ENCODE results near the gene MRPL22.

The MRPL22 gene

GRCh38 chr5:154916874-154917273, 24.0 kb upstream of the MRPL22 start:
- TF ChIP-seq POLR2AphosphoS5 (IDR thresholded peaks at IDR 0.05; ENCODE audit: low read depth, low read length) (no peak), TAF1 (IDR thresholded peaks at IDR 0.05; ENCODE audit: borderline replicate concordance, insufficient read depth, low read length) (no peak), REST (IDR thresholded peaks at IDR 0.05; ENCODE audit: insufficient read depth in 1 of 2, low read depth in 2 of 2, low read length in 2 of 2) (no peak), FOXP2 (optimal IDR thresholded peaks at IDR 0.05; ENCODE audit: borderline replicate concordance, extremely low read depth, extremely low read length, insufficient read depth) (no peak), SIN3A (IDR thresholded peaks at IDR 0.05; ENCODE audit: borderline replicate concordance, insufficient read depth, low read length) (no peak)

GRCh38 chr5:154917757-154918156, 23.1 kb upstream of the MRPL22 start:
- TF ChIP-seq REST (IDR thresholded peaks at IDR 0.05; ENCODE audit: insufficient read depth in 1 of 2, low read depth in 2 of 2, low read length in 2 of 2) (no peak), SIN3A (IDR thresholded peaks at IDR 0.05; ENCODE audit: borderline replicate concordance, insufficient read depth, low read length) (no peak)

GRCh38 chr5:154923441-154924430, 17.1 kb upstream of the MRPL22 start:
- TF ChIP-seq REST (IDR thresholded peaks at IDR 0.05; ENCODE audit: insufficient read depth in 1 of 2, low read depth in 2 of 2, low read length in 2 of 2) (no peak), TAF1 (IDR thresholded peaks at IDR 0.05; ENCODE audit: borderline replicate concordance, insufficient read depth, low read length) (no peak), FOXP2 (optimal IDR thresholded peaks at IDR 0.05; ENCODE audit: borderline replicate concordance, extremely low read depth, extremely low read length, insufficient read depth) (no peak), SIN3A (IDR thresholded peaks at IDR 0.05; ENCODE audit: borderline replicate concordance, insufficient read depth, low read length) (no peak)

- TF ChIP-seq REST (IDR thresholded peaks at IDR 0.05; ENCODE audit: insufficient read depth in 1 of 2, low read depth in 2 of 2, low read length in 2 of 2) (no peak), FOXP2 (optimal IDR thresholded peaks at IDR 0.05; ENCODE audit: borderline replicate concordance, extremely low read depth, extremely low read length, insufficient read depth) (no peak), SIN3A (IDR thresholded peaks at IDR 0.05; ENCODE audit: borderline replicate concordance, insufficient read depth, low read length) (no peak), POLR2AphosphoS5 (IDR thresholded peaks at IDR 0.05; ENCODE audit: low read depth, low read length) (no peak), TAF1 (IDR thresholded peaks at IDR 0.05; ENCODE audit: borderline replicate concordance, insufficient read depth, low read length) (no peak)
Measured at GRCh38 chr5:154933537-154933936, 7.3 kb upstream of the MRPL22 start.

Data from PFSK-1 (cell line).